Activated gamma-delta T cell treated with anti-CD3 and anti-CD28 coated beads, Interleukin-2, amount 50 U/mL, for 16 hours (primary cell): Measurements from ENCODE around the gene DMRTA1.
"Not testable (repeated sequence)": the region's sequence is repeated elsewhere in the genome, so short reads cannot be mapped to it uniquely, and the experiment has no call there.

ENCODE experiments used
- DNase-seq: peaks from one replicate; pipeline ENCODE4 v3.0.0-alpha.2; 2020; ENCODE audit warnings: low read depth

The DMRTA1 gene, protein sequence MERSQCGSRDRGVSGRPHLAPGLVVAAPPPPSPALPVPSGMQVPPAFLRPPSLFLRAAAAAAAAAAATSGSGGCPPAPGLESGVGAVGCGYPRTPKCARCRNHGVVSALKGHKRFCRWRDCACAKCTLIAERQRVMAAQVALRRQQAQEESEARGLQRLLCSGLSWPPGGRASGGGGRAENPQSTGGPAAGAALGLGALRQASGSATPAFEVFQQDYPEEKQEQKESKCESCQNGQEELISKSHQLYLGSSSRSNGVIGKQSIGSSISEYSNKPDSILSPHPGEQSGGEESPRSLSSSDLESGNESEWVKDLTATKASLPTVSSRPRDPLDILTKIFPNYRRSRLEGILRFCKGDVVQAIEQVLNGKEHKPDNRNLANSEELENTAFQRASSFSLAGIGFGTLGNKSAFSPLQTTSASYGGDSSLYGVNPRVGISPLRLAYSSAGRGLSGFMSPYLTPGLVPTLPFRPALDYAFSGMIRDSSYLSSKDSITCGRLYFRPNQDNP

DNA sequence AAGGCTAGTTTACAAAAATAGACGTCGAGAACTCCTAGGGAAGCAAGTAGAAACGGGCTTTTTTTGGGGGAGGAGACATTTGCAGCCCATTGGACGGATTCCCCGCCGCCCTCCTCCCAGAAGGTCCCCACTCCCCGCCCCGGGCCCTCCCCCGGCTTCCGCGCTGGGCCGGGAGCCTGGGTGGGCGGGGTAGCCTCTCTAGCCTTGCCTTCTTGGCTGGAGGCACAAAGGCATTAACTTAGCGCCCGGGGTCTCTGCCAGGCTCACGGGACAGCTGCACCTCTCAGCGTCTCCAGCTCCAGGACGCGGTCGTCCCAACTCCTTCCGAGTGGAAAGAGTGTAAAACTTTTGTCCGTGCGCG, at the start of gene DMRTA1:
Gene DMRTA1 (plus strand): TSS at position 236 of the 361 bp plus-strand sequence. CDS start 242 bp downstream, outside the sequence.
- no peak for DNase-seq

DNA sequence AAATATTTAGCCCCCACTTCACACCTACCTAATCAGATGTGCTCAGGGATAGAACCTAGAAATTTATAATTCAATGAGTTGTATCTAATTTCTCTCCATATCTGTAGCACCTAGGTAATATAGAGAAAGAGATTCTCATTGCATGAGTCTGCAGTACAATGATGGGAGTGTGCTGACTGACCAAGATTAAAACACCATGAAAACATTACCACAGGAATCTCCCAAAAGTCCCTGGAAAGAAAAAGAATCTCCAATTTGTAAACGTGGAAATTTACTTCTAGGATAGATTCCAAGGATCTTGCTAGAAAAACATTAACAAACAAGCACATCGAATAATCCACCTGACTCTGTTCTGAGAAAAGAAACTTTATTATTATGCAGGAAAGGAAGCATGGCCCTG, 45.0 kb upstream of the DMRTA1 start:
- no peak for DNase-seq

DNA sequence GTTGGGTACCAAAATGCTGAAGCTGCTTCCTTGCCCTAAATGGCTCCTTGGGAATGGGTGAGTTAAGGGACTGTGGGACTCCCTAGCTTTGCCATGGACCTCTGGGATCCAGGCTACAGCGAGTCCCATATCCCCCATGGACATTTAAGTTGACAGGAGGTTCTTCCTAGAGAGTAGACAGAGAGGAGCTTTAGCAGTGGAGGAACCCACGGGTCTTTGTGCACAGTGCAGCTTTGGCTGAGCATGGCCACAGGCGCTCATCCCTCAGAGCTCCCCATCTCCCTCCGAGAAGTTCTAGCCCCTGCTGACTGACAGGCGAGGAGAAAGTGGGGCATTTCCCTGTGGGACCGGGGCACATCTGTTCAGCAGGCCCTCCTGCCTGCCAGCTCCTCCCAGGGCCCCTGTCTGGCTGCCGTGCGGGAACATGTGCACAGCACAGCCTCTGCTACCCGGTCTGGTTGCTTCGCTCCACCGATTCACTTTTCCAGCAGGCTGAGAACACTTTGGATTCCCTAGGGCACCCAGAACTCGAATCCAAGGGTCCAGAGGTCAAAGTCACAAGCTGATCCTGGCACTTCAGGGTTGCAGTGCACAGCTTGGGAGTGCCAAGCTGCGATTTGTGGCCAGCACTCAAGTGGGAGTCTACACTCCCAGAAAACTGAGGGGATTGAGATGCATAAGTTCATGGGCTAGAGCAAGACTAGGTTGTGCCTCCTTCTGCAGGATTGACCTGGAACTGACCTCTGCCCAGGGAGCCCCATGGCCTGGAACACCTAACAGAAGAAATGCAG, 40.6 kb upstream of the DMRTA1 start:
- DNase-seq, result no peak

DNA sequence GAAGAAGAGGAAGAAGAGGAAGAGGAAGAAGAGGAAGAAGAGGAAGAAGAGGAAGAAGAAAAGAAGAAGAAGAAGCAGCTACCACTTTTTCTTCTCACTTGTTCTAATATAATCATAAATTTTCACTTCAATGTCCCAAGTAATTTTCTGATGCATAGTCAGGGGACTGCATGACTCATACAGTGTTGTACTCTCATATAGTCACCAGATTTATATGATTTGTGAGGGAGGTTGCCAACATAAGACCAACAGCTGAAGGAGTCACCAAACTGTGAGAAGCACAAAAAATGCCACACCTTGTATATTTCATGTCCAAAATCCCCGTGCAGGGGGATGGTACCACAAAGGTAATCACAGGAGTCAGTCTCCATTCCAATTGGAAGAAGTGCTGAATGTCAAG, 32.7 kb upstream of the DMRTA1 start:
- no peak for DNase-seq

DNA sequence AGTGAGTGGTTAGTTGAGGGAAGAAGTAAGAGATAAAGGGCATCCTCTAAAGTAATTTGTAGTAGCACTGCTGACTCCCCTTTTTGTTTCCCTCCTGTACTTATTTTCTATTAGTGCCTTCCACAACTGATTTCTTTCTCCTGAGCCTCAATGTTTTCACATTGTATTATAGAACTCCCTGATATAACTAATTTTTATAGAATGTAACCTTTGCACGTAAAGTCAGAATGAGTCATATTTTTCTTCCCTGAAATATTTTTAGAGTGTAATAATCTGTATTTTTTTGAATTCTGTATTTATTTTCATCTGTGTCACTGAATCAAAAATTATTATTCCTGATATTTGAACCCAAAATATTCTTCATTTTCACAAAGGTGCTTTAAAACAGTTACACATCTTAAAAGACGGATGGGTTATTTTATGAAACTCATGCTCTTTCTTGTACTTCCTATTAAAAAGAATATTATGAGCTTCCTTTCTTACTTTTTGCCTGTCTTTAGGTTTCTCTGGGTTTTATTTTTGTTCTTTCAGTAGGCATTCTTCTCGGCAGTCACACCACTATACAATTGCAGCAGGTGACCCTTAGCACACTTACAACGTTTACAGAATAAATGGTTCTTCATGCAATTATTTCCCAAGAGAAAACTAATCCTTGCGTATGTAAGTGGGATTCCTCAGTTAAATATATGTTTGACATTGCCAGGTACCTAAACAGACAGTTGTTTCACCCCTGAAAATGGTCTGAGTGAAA, 30.5 kb upstream of the DMRTA1 start:
- no peak for DNase-seq

DNA sequence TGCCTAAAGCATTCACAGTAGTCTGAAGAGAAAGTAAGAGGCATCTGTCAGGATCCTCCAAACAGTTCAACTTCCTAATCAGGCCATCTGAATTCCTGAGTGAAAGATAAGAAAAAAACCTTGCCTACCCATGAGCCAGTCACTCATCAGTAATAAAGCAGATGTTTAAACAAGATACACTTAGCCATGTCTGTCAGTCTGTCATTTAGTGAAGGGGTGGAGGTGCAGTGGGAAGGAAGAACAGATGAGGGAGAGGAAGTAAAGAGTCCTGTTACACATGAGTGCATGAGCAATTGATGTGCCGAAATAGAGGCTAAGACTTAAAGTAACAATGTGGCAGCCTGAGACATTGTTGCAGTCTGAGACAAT, 29.9 kb upstream of the DMRTA1 start:
- DNase-seq, result no peak

DNA sequence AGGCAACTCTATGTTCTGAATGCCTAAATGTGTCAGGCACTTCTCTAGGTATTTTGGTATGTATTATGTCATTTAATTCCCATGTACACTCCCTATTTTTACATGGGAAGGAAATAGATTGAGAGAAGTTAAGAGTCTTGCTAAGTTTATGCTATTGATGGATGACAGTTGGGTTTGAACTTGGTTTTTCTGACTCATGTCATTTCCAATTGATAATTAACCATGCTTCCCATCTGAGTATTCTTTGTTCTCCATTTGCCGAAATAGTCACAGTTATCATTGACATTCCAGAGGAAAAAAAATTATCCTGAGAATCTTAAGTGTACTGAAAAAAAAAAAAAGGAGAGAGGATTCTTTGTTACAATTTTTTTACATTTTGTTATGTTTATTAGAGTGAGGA, 23.1 kb upstream of the DMRTA1 start:
- no peak for DNase-seq

DNA sequence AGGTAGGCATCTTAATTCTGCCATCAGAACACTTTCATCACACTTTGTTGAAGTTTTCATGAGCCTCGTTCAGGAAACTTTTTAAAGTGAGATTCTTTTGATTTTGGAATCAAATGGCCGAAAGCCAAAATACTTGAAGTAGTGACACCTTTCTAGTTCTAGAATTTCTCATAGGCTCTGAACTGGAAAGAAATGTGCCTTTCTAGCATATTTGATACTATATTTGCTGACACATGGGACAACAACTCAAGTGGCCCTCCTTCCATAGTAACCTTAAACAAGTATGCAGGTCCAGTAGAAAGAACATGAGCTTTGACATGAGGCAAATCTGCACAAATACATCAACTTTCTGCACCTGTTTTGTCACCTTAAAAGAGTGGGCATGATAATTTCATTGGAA, 22.0 kb upstream of the DMRTA1 start:
- DNase-seq, result no peak

DNA sequence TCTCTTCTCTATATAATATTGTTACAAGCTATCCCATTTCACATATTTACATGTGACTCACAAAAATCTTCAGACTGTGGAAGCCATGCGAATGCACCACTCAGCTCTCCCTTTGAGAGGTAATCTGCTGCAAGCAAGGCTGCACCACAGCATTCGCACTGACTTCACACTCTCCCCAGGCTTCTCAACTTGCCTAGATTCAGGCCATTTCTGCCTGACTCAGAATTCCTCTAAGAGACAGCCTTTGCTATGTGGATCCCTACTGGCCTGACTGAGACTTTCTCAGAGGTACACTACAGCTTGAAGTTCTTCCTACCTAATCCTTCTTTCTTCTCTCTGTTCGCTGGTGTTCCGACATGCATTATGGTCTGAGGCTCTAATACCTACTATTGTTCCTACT, 21.1 kb upstream of the DMRTA1 start:
- DNase-seq, result no peak

DNA sequence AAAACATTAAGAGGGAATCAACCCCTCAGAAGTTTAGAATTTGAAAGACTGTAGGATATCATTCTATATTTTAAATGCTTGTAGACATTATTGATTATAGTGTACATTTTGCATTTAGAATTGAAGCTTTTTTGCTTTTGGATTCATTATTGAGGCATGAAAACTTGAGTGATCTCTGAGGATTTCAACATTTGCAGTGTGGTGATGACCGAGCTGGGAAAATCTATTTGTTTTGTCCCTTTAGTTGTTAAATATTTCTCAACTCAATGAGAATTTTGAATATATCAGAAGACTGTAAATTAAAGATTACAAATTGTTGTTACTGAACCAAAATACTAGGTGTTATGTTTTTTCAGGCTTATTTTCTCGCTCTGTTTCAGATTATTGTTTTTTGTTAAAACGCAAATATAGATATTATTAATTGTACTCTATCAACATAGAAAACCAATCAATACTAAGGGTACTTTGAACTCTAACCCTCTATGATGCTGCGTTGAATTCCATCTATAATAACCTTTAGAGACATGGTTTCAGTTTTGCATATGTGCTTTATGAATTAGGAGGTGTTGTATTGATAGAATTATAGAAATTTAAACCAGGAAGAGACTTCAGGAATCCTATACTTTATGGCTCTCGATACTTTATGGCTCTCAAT, 19.3 kb upstream of the DMRTA1 start:
- no peak for DNase-seq

DNA sequence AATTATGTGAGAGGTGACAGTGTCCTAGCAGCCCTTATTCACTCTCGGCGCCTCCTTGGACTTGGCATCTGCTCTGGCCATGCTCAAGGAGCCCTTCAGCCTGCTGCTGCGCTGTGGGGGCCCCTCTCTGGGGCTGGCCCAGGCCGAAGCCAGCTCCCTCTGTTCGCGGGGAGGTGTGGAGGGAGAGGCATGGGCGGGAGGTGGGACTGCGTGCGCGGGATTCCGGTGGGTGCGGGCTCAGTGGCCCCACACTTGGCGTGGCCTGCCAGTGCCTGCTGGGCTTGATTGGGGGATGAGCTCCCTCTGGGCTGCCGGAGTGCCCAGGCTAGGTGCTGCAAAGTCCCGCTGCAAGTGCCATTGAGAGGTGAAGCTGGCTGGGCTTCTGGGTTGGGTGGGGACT, 12.9 kb upstream of the DMRTA1 start:
- DNase-seq, result no peak

DNA sequence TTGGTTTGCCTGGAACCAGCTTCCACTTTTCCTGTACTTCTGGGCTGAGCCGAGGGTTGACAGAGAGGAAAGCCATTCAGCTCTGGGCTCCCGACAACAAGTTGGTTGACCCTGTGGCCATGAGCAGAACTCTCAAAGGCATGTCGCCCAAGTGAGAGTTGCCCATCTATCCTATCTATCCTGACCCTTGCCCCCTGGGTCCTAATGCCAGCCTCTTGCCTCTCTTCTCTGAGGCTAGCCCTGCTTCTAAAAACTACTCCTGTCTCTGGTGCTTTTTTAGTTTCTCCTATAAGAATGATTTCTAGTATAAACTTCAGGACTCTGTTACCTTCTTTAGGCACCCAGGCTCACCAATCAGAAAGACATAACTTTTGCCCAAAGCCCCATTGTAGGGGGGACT, 11.4 kb upstream of the DMRTA1 start:
- not testable (repeated sequence) for DNase-seq

DNA sequence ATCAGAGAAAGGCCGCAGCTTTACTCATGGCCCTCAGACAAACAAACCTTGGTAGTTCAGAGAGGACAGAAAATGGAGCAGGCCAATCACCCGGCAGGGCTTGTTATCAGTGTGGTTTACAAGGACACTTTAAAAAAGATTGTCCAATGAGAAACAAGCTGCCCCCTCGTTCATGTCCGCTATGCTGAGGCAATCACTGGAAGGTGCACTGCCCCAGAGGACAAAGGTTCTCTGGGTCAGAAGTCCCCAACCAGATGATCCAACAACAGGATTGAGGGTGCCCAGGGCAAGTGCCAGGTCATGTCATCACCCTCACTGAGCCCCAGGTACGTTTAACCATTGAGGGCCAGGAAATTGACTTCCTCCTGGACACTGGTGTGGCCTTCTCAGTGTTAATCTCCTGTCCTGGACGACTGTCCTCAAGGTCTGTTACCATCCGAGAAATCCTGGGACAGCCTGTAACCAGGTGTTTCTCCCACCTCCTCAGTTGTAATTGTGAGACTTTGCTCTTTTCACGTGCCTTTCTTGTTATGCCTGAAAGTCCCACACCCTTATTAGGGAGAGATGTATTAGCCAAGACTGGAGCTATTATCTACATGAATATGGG, 9.1 kb upstream of the DMRTA1 start:
- not testable (repeated sequence) for DNase-seq

DNA sequence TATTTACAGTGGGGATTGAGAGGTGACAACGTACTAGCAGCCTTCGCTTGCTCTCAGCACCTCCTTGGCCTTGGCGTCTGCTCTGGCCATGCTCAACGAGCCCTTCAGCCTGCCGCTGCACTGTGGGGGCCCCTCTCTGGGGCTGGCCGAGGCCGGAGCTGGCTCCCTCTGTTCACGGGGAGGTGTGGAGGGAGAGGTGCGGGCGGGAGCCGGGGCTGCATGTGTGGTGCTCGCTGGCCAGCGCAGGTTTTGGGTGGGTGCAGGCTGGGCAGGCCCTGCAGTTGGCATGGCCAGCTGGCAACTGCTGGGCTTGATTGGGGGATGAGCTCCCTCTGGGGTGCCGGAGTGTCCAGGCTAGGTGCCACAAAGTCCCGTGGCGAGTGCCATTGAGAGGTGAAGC, 5.8 kb upstream of the DMRTA1 start:
- no peak for DNase-seq

DNA sequence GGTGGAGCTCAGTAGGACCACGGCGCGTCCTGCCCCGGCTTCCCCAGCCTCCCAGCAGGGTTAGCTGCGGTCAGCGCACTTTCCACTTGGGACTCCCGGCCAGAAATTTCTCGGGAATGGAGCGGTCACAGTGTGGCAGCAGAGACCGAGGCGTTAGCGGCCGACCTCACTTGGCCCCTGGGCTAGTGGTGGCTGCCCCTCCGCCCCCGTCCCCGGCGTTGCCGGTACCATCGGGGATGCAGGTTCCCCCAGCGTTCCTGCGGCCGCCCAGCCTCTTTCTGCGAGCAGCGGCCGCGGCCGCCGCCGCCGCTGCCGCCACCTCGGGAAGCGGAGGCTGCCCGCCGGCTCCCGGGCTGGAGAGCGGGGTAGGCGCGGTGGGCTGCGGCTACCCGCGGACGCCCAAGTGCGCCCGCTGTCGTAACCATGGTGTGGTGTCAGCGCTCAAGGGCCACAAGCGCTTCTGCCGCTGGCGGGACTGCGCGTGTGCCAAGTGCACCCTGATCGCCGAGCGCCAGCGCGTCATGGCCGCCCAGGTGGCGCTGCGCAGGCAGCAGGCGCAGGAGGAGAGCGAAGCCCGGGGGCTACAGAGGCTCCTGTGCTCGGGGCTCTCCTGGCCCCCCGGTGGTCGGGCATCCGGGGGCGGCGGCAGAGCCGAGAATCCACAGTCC, 460 bp downstream of the DMRTA1 start:
- no peak for DNase-seq

DNA sequence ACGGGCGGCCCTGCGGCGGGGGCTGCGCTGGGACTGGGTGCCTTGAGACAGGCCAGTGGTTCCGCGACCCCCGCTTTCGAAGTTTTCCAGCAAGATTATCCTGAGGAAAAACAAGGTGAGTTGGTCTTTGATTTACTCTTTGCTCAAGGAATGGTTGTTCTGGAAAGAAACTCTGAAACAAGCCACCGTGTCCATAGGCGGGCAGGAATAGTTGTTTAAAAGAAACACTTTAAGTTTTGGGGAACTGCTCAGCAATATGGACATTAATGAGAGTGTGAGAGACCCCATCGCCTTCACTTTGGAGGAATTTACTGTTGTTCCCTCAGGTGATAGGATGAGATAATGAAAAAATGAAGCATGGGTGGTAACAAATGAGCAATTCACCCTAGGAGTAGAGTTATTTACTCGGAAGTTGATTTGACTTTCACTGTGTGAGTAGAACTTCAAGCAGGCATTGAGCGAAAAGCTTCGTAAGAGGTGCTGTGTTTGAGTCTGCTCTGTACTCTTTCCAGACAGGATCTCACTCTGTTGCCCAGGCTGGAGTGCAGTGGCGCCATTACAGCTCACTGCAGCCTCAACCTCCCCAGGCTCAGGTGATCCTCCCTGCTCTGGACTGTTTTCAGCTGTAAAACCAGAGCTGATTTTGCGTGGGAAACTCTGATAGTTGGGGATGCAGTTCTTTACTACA, 1.1 kb downstream of the DMRTA1 start:
- no peak for DNase-seq

DNA sequence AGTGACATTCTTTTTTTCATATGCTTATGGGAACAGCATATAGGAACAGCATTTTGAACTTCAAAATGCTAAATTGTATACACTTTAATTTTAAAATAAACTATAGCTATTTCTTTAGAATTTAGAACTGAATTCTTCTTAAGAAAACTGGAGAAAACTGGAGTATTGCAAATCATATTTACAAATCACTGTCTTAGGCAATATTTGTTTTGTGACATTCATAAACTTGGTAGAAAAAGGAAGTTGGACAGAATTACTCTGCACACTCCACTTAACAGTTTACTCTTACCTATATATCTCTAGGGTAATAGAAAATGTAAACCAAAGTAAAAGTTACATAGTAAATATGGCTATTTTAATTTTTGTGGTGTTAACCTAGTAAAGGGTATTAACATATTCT, 3.1 kb downstream of the DMRTA1 start:
- DNase-seq, result no peak

DNA sequence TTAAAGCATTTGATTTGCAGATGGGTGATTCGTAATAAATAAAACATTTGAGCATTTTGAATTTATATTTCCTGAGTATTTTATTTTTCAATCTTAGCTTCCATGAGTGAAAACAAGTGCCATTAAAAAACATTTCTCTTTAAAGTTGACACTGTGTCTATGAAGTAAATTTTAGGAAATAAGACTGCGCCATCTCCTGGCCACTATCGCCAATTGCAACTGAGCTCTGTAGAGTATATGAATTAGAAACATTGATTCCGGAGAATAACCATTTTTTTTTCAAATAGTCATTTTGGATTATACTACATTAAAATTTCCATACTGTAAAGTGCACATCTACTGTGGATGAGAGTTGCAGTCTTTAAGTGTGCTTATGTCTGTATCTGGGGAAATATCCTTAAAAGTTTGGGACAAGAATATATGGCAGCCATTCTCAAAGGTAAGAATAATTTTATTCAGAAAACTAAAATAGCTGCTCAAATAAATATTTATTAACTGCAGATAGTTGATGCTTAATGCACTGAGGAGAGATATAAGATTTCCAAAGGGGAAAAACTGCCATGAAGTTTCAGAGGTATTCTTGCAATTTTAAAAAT, 5.9 kb downstream of the DMRTA1 start:
- DNase-seq, result no peak

DNA sequence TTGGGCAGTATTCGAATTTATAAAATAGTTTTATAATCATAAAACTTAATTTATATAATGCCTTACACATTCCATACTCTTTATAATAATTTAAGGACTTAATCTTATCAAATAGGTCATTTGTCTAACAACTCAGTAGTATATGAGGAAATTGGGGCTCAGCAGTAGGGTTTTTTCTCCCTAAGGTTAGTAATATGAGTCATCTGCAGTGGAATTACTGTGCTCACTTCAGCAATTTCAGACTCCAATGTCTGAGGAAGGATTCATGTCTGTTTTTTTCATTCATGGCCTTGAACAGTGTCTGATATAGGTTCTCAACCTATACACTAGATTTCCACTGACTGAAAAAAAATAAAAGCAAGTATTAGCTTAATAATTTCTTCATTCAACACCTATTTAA, 7.4 kb downstream of the DMRTA1 start:
- DNase-seq, result no peak

DNA sequence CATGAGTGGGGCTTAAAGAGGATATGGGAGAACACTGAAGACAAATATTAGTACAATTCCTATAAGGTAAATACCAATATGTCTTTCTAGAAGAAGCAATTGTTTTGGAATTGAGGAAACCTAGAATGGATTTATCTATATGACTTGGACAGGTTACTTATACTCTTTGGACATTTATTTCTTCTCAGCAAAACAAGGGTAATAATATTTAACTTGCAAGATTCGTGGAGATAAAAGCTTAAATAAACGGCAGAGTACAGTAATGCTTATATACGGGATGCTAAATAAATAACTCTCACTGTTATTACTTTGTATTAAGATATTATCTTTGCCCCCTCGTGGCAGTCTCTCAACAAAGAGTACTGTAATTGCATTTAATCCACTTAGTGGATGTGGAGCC, 8.6 kb downstream of the DMRTA1 start:
- no peak for DNase-seq
